DMS 273 (cell line): ENCODE measurements around the gene GGACT.
"Not testable (repeated sequence)": the region's sequence is repeated elsewhere in the genome, so short reads cannot be mapped to it uniquely, and the experiment has no call there.

ENCODE experiments used
- DNase-seq: peaks from one replicate; lab custom pipeline; 2025; ENCODE audit not compliant: unreplicated experiment; lab: John Stamatoyannopoulos, UW

GGACT gene

DNA sequence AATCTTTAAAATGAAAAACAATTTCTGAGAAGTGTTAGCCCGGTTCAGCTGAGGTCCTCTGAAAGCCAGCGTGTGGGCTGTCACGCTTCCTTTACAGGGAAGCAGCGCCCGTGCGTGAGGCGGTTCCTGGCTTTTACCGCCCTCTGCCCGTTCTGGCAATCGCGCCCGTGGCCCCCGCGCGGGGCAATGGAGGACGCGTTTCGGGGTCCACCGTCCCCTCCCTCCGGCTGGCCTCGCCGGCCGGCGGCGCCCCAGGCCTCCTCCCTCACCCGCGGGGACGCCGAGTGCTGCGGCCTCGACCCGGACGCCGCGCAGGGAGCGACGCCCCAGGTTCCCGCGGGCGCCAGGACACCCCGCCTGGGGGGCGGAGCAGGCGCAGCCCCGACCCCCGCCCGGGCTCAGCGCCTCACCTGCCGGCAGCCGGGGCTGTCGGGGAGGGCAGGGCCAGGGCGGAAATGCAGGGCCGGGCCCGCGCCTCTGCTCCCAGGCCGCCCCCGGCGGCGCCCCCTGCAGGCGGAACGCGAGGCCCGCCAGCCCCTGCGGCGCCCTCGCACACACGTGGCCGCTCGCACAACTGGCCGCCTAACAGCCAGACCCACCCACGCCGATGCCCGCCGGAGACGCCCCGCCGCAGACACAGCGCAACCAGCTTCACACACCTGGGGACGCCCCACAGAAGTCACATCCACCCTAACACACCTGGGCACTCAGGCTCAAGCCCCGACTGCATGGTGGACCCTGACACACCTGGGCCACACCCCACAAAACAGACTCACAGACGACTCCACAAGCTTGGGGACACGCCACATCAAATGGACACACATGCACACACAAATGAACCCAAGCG, at the start of gene GGACT:
Gene GGACT (minus strand): TSS at position 459 of the 847 bp plus-strand sequence. CDS start 56,198 bp downstream, outside the sequence.
- peak; percentile 80 for DNase-seq

DNA sequence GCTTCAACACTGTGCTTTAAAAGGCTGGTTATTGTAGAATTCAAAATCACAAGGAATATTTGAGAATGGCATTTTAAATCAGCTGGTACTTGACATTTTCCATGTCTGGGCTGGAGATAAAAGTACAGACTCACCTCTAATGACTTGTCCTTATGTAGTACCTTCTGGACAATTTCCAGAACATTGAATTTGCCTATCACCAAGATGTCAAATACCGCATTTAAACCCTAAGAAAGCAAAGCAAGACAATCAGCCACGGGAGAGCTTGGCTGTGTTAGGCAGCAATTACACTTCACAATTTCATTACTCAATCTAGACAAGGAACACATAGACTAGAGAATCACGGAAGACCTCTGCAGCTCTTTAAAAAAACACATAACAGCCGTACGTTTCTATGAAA, 49.2 kb upstream of the GGACT start:
- DNase-seq = no peak

DNA sequence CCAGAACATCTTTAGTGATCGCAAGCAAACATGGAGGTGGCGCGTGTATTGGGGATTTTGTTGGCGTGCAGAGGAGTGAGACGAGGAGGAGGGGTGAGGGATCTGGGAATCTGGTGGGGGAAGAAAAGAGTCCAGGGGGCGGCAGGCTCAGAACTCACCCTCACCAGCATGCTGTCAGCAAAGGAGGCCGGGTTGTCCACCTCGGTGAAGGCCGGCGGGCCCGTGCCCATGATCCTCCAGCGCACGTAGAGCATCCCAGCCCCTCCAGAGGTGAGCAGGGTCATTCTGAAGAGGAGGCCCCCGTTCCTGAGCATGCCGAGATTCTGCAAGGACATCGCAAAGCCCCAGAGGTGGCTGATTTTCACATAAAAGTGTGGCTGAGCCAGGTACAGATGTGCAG, 48.8 kb upstream of the GGACT start:
- no peak for DNase-seq

DNA sequence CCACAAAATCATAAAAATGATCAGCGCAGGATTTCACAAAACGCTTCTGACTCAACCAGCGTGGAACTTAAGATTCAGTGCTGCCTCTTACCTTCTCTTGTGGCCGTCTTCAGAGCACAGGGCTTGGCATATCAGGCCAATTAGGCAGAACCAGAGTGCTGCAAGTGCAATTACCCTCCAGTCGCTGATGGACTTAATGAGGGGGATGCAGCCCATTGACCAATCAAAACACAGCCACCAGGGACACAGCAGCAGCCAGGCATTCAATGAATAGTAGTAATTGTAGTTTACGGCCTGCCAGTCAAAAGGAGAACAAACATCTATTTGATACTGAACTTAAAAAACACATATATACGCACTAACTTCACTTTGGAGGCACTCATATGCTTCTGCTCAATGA, 47.9 kb upstream of the GGACT start:
- DNase-seq = no peak

DNA sequence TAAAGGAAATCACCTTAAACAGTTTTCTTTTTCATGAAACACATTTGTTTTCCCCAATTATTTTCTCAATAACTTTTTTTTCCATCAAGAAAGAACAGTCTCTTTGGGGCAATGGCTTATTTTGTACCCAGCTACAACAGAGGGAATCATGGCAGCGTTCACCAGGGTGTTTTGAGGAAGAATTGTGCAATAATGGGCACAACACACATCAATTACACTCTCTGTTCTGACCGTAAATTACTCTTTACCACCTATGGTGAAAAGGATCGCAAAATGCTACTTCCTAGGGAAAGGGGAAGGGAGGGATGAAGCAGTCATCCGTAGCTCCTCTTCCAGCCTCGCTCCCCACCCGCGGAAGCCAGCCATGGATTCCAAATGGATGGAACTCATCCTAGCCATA, 47.4 kb upstream of the GGACT start:
- DNase-seq = no peak

DNA sequence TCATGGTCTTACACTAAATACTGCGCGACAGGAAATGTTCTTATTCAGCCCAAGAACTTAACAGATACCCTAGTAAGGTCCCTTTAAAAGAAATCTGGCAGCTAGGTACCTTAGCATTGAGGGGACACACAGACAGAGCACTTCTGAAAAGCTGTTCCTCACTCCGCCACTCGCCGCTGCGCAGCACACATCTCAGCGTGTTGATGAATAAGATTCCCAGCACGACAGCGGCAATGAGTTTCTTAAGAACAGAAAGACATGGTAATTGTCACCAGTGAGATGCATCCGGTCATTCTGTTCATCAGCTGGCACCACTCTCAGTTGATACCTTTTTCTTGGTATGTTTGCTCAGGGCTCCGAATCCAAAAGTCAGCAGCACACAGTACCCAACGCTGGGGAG, 46.1 kb upstream of the GGACT start:
- no peak for DNase-seq

DNA sequence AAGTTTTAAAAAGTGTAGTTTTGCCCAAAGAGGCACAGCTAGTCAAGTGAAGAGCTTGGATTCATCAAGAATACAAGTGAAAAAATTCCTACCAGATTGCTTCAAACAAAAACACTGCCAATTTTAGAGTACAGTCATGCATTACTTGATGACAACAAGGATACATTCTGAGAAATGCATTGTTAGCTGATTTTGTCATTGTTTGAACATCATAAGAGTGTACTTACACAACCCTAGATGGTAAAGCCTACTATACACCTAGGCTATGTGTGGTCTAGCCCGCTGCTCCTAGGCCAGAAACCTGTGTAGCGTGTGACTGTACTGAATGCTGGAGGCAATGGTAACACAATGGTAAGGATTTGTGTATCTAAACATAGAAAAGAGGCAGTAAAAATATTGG, 44.9 kb upstream of the GGACT start:
- DNase-seq = no peak

DNA sequence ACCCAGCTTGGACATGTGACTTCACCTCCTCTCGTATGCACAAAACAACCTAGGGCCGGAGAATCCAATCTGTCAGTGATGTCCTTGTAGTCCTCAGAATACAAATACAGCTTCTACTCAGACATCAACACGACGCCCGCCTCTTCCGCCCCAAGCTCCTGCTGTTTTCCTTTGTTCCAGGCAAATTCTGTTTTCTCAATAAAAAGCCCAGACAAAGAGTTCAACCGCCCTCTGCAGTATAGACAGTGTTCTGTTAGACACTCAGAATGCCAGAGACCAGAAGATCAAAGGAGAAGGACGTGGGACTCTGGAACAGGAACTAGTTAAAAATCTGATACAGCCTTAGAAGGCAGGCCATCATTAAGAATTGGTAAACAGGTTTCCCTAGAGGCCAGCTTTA, 42.0 kb upstream of the GGACT start:
- no peak for DNase-seq

DNA sequence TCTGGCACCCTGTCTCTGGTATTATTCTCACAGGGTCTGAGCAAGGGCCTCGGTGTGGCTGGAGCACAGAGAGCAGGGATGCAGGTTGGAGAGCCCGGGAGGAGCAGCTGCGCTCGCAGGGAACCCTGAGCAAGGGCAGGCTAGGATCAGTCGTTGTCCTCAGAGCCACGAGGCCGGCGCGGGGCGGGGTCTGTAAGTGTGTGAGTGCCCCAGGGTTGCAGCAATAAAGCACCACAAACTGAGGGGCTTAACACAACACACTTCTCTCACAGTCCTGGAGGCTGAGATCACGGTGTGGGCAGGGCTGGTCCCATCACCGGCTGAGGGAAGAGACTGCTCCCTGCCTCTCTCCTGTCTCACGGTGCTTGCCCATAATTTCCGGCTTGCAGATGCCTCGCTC, 38.5 kb upstream of the GGACT start:
- DNase-seq = no peak

DNA sequence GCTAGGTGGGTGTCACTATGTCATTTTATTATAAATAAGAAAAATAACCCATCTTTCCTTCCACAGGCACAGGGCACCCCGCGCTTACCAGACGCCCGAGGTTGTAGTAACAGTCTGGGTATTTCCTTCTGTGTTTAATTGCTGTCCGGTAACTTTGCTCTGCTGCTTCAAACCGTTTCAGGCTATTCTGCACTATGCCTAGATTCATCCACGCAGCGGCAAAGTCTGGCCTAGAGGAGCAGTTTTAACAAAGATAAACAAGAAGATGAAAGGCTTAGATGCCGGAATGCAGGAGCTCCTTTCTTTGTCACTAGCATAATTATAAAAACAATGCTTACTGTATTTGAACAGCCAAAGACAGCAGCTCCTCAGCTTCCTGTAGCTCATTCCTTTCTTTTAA, 36.9 kb upstream of the GGACT start:
- no peak for DNase-seq

DNA sequence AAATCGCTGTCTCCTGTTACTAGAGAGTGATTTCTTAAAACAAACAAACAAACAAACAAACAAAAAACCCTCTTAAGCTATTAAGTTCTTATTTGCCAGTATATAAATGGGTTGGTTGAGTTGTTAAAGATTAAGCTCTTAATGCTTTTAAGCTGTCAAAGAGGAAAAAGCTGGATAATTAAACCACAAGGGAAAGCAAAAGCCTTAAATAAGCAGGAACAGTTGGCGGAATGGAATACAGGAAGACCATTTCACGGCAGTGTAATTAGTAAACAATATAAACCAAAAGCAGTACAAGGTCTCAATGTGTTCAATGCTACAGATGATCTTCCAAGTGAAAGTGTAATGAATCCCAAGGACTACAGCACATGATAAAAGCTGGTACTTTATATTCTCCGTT, 32.2 kb upstream of the GGACT start:
- no peak for DNase-seq

DNA sequence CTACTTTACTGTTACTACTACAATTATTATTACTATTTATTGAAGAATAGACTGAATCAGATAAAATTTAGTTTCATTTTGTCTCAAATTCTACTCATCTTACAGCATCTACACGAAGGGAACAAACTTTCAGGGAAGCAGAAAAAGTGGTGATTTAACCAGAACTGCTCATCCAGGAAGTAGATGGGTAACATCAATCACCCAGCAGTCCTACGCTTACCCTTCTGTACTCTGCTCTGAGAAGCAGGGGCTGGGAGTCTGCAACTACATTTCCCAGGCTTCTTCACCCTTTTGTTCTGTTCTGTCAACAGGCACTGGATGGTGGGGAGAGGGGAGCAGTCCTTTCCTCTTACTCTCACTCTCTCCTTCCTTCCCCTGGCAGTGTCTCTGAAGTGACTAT, 31.4 kb upstream of the GGACT start:
- no peak for DNase-seq

DNA sequence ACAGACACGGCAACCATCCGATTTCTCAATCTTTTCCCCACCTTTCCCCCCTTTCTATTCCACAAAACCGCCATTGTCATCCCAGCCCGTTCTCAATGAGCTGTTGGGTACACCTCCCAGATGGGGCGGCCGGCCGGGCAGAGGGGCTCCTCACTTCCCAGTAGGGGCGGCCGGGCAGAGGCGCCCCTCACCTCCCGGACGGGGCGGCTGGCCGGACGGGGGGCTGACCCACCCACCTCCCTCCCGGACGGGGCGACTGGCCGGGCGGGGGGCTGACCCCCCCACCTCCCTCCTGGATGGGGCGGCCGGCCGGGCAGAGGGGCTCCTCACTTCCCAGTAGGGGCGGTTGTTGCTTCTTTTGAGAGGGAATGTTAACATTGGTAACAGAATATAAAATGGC, 30.3 kb upstream of the GGACT start:
- DNase-seq = not testable (repeated sequence)

DNA sequence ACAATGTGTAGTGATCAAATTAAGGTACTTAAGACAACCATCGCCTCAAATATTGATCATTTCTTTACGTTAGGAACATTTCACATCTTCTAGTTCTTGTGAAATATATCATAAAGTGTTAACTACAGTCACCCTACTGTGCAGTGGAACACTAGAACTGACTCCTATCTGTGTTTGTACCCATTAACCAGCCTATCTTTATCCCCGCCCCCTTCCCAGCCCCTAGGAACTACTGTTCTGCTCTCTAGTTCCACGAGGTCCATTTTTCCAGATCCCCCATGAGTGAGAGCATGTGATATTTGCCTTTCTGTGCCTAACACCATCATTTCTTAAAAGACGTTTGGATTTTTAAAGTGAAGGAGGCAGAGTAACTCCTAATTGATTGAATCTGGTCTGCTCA, 24.4 kb upstream of the GGACT start:
- DNase-seq = no peak

DNA sequence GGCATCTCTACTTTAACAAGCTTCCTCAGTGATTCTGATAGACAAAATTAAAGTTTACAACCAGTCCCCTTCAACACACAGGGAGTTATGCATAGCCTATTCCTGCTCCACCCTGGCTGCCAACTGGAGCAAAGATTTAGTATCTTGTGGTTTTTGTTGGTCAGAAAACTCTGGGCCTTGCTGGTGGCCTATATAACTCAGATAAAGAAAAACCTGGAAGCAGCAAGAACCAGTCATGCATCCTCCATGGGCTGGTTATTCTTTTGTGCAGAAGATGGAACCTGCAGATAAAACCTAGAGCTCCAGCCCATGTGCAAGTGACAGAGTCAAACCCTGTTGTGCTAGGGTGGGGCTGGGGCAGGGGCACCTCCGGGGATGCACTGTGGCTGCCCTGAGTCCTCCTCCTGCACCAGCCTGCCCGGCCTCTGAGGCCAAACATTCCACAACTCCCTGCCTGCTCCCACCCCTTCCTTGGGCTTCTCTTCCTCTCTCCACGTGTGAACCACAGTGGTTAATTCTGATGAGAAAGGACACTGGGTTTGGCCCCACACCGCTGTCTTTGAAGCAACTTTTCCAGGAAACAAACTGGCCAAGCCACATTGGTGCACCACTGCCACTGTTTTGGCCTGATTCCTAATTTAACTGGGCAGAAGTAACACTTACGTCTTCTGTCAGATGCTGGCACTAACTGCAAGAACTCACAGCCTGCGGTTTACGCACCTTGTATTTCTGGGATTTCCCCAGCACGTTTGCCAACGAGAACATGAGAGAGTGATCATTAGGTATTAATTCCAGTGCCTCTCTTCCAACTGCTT, 23.3 kb upstream of the GGACT start:
- DNase-seq = peak; percentile 12

DNA sequence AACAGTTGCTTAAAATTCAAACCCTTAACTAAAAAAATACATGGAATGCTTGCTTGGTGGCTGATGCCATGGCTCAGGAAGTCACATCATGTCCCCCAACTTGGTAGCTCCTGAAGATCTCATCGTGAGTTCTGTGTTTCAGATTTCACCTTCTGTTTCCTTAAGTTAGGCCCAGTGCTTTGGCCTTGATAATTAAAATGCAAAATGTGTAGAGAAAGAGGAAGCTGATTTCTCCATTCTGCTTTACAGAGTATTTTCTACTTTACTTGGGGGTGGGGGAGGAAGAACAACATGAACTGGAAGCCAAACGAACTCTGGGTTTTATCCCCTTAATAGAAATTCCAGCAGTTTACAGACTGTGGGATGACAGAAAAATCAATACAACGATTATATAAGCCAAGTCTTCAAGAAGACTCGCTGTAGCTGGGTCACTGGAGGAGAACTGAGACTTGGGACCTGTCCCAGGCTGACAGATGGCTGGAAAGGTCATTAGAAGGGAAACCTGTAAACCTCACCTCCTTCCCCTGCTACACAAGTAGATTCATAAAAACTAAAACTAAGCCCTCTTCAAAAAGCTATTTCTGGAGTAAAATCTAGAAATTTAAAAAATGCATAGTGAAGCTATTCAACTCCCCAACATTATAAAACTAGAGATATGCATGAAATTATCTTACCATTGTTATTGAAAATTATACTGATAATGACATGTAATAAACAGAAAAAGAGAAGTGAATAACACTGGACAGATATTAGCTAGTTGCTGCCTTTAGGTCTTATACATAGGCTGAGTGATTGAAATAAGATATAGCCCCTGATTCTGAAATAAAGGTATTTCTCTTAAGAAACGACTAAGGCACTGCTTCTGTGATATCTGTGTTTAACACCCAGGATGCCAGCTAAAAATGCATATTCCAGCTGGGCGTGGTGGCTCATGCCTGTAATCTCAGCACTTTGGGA, 22.1 kb upstream of the GGACT start:
- DNase-seq = peak; percentile 68

DNA sequence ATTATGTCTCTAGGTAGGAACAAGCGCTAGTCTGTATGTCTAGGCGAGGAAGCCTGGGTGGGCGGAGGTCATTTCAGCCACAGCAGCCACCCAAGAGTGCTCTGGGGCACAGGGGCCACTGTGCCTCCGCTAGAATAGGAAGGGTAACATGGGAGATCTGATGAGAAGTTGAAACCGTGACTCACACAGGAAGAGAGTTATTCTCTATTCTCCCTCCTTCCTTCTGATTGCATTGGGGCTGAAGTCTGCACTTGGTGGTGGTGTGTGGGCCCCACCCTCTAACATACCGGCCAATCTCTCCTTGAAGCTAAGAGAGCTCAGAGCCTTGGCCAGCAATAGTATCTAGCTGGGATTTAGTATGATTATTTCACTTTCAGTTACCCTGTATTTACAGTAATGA, 20.3 kb upstream of the GGACT start:
- DNase-seq = no peak

DNA sequence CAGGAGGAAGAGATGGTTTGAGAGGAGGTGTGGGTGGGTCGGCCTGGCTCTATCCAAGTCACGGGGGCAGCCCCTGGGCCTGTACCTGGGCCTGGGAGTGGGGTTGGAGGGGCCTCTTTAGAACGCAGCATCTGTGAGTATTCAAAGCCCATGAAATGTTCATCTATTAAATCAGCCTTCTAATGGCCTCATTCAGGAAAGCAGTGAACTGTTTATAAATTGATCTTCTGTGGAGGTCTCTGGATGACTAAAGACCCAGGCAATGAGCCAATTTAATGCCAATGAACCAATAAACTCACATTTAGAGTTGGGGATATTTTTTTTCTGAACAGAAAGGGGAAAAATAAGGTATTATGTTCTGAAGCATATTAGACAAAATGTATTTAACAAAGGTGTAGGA, 19.9 kb upstream of the GGACT start:
- DNase-seq = no peak

DNA sequence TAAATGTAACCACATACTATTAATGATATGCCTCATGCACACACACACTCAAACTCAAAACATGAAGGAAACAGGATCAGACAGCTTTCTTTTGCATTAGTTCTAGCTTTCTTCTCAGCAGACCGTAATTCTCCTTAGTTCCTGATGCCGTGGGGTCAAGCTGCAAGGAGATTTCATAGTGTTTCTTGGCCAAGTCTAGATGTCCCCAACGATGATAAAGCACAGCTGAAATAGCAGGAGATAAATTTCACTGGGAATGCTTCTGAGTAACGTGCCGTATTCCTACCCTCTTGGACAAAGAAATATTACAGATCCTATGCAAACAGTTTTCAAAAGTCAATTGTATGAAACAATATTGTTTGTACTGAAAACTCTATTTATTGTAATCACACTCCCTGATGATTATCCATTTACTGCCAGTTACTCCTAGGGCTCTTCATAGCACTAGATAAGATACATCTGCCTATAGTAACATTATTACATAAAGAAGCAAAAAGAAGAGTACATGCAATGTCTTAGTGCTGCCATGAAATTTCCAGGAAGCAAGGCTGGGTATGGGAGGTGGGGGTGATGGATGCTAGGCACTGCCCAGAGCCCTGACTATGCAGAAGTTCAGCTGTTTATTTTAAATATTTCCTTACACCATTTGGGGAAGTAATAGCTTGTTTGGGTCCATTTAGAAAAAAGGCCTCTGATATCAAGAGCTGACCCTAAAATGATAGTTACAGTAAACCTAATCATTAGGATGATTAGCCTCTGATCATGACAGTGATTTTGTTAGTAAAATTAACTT, 16.5 kb upstream of the GGACT start:
- DNase-seq = no peak

DNA sequence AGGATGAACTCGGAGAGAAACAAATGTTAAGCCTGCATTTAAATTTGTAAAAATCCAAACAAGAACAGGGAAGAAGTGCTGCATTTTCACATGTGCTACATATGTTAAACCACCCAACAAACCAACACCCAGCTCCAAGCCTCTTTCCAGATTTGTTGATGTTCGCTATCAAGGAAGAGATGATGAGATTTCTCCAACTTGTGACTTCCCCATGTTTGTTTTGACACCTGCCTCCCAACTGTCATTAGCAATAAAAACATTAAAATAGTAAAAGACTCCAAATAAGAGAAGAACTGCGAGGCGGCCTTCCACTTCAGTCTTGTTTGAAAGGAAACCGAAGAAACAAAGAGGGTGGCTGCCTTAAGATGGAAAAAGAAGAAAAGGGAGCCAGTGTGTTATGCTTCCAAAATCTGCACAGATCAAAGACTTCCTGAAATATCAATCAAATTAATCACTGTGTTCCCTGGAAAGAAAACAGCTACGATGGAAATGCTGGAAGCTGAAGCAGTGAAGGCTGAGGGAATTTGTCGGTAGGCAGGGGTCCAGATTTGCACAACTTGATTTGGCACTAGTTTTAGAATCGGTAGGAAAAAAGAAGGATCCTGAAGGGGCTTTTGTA, 14.0 kb upstream of the GGACT start:
- DNase-seq = no peak
